HPDE6-E6E7 (cell line): ENCODE results near the gene RNPS1.

ENCODE experiments used
- DNase-seq: peaks from one replicate; pipeline ENCODE4 v3.0.0; 2011; ENCODE audit warnings: missing footprints; ENCODE audit errors: extremely low spot score

RNPS1 gene

GRCh38 chr16:2235695-2236336 lies 32.1 kb downstream of the RNPS1 start:
- DNase-seq: no peak

- no peak for DNase-seq
These were observed 32.7 kb downstream of the RNPS1 start for GRCh38 chr16:2235234-2235651.

GRCh38 chr16:2234813-2235170 lies 33.1 kb downstream of the RNPS1 start:
- DNase-seq: no peak

- DNase-seq: no peak
These were observed 33.8 kb downstream of the RNPS1 start for GRCh38 chr16:2233872-2234812.

GRCh38 chr16:2233046-2233775 lies 34.7 kb downstream of the RNPS1 start:
- no peak for DNase-seq

GRCh38 chr16:2232094-2232990 lies 35.6 kb downstream of the RNPS1 start:
- no peak for DNase-seq

GRCh38 chr16:2231016-2231931 lies 36.7 kb downstream of the RNPS1 start:
- no peak for DNase-seq

GRCh38 chr16:2230376-2230775 lies 37.5 kb downstream of the RNPS1 start:
- DNase-seq: no peak

- no peak for DNase-seq
These were observed 38.2 kb downstream of the RNPS1 start for GRCh38 chr16:2229632-2230250.

- DNase-seq: no peak
These were observed 38.8 kb downstream of the RNPS1 start for GRCh38 chr16:2229091-2229490.

GRCh38 chr16:2228161-2228824 lies 39.6 kb downstream of the RNPS1 start:
- DNase-seq: no peak

- DNase-seq: no peak
These were observed 41.0 kb downstream of the RNPS1 start for GRCh38 chr16:2226918-2227317.

- DNase-seq: no peak
These were observed 41.6 kb downstream of the RNPS1 start for GRCh38 chr16:2226245-2226793.

GRCh38 chr16:2223942-2224486 lies 43.9 kb downstream of the RNPS1 start:
- no peak for DNase-seq

GRCh38 chr16:2223221-2223941 lies 44.5 kb downstream of the RNPS1 start, which contains the start of gene E4F1:
E4F1 (plus strand) TSS chr16:2223591; CDS start chr16:2223614, 23 bp downstream.
- peak; percentile 99 for DNase-seq

- no peak for DNase-seq
These were observed 51.6 kb downstream of the RNPS1 start for GRCh38 chr16:2216330-2216729.

GRCh38 chr16:2214719-2214968 lies 53.3 kb downstream of the RNPS1 start, which contains the start of gene PGP:
PGP (minus strand) TSS chr16:2214840; CDS start chr16:2214777, 63 bp downstream.
- DNase-seq: no peak
